WTC11 (cell line): Measurements from ENCODE around the gene SERINC4. TPM values are rescaled to one million over a fixed set of nuclear protein-coding genes. Genes with fewer than 3 reads are reported as not detected.

Experiments used
- ATF6 ChIP-seq: sonication (generic); formaldehyde crosslinking; IDR thresholded peaks from 2 replicates; pipeline ENCODE4 v1.8.1; 2023; ENCODE audit warnings: mild to moderate bottlenecking, missing genetic modification reagents
- CDX4 ChIP-seq: fragments of 250-450 bp; sonication (Bioruptor Pico); IDR thresholded peaks from 2 replicates; pipeline ENCODE4 v1.9.0; 2021; ENCODE audit warnings: moderate library complexity, mild to moderate bottlenecking, inconsistent platforms, borderline replicate concordance
- E2F5 ChIP-seq: sonication (generic); formaldehyde crosslinking; IDR thresholded peaks from 2 replicates; pipeline ENCODE4 v1.8.1; 2022; ENCODE audit warnings: mild to moderate bottlenecking, moderate library complexity, missing genetic modification reagents
- ERG ChIP-seq: fragments of 250-450 bp; sonication (Bioruptor Pico); IDR thresholded peaks from 2 replicates; pipeline ENCODE4 v1.8.0; 2021; ENCODE audit warnings: mild to moderate bottlenecking
- FOXJ3 ChIP-seq: sonication (generic); formaldehyde crosslinking; IDR thresholded peaks from 2 replicates; pipeline ENCODE4 v1.9.0; 2021; ENCODE audit warnings: missing genetic modification reagents, mild to moderate bottlenecking, borderline replicate concordance
- FOXK1 ChIP-seq: sonication (generic); formaldehyde crosslinking; IDR thresholded peaks from 2 replicates; pipeline ENCODE4 v1.8.0; 2022; ENCODE audit warnings: mild to moderate bottlenecking, moderate library complexity, missing genetic modification reagents
- FOXP1 ChIP-seq: sonication (generic); formaldehyde crosslinking; IDR thresholded peaks from 2 replicates; pipeline ENCODE4 v1.8.0; 2022; ENCODE audit warnings: missing genetic modification reagents, mild to moderate bottlenecking, moderate library complexity, borderline replicate concordance
- GABPB1 ChIP-seq: sonication (generic); formaldehyde crosslinking; IDR thresholded peaks from 2 replicates; pipeline ENCODE4 v1.8.1; 2023; ENCODE audit warnings: mild to moderate bottlenecking, missing genetic modification reagents
- HMGA2 ChIP-seq: fragments of 250-450 bp; sonication (Bioruptor Pico); IDR thresholded peaks from 2 replicates; pipeline ENCODE4 v1.4.0; 2021; ENCODE audit warnings: mild to moderate bottlenecking, moderate library complexity
- HMGXB4 ChIP-seq: sonication (generic); formaldehyde crosslinking; IDR thresholded peaks from 2 replicates; pipeline ENCODE4 v1.8.1; 2023; ENCODE audit warnings: mild to moderate bottlenecking, moderate library complexity, missing genetic modification reagents
- IRF2 ChIP-seq: sonication (generic); formaldehyde crosslinking; IDR thresholded peaks from 2 replicates; pipeline ENCODE4 v1.8.0; 2022; ENCODE audit warnings: low read depth, missing genetic modification reagents, borderline replicate concordance
- KAT7 ChIP-seq: sonication (generic); formaldehyde crosslinking; IDR thresholded peaks from 2 replicates; pipeline ENCODE4 v1.8.1; 2023; ENCODE audit warnings: missing genetic modification reagents, mild to moderate bottlenecking, borderline replicate concordance
- MXD4 ChIP-seq: fragments of 250-450 bp; sonication (Bioruptor Pico); IDR thresholded peaks from 2 replicates; pipeline ENCODE4 v1.8.0; 2021; ENCODE audit warnings: mild to moderate bottlenecking, moderate library complexity, borderline replicate concordance
- NFATC4 ChIP-seq: fragments of 250-450 bp; sonication (Bioruptor Pico); IDR thresholded peaks from 2 replicates; pipeline ENCODE4 v1.9.0; 2021; ENCODE audit warnings: mild to moderate bottlenecking
- NR2C2 ChIP-seq: sonication (generic); formaldehyde crosslinking; IDR thresholded peaks from 2 replicates; pipeline ENCODE4 v1.8.0; 2022; ENCODE audit warnings: mild to moderate bottlenecking, missing genetic modification reagents
- PREB ChIP-seq: sonication (generic); formaldehyde crosslinking; IDR thresholded peaks from 2 replicates; pipeline ENCODE4 v1.8.1; 2022; ENCODE audit warnings: mild to moderate bottlenecking, missing genetic modification reagents, moderate library complexity, borderline replicate concordance
- SP1 ChIP-seq: sonication (generic); formaldehyde crosslinking; conservative IDR thresholded peaks from 2 replicates; pipeline ENCODE4 v1.8.1; 2022; ENCODE audit warnings: missing genetic modification reagents
- ZBTB43 ChIP-seq: sonication (generic); formaldehyde crosslinking; IDR thresholded peaks from 2 replicates; pipeline ENCODE4 v1.8.1; 2023; ENCODE audit warnings: mild to moderate bottlenecking, missing genetic modification reagents
- ZNF121 ChIP-seq: sonication (generic); formaldehyde crosslinking; IDR thresholded peaks from 2 replicates; pipeline ENCODE4 v1.8.0; 2023; ENCODE audit warnings: missing genetic modification reagents
- ZNF263 ChIP-seq: sonication (generic); formaldehyde crosslinking; IDR thresholded peaks from 2 replicates; pipeline ENCODE4 v1.8.1; 2022; ENCODE audit warnings: low read depth, mild to moderate bottlenecking, moderate library complexity, missing genetic modification reagents
- ZNF281 ChIP-seq: sonication (generic); formaldehyde crosslinking; IDR thresholded peaks from 2 replicates; pipeline ENCODE4 v1.8.0; 2023; ENCODE audit warnings: mild to moderate bottlenecking, missing genetic modification reagents
- ZNF317 ChIP-seq: sonication (generic); formaldehyde crosslinking; IDR thresholded peaks from 2 replicates; pipeline ENCODE4 v1.8.1; 2023; ENCODE audit warnings: low read depth, mild to moderate bottlenecking, moderate library complexity, missing genetic modification reagents, borderline replicate concordance
- ZNF425 ChIP-seq: fragments of 250-450 bp; sonication (Bioruptor Pico); conservative IDR thresholded peaks from 2 replicates; pipeline ENCODE4 v1.9.0; 2021; ENCODE audit warnings: mild to moderate bottlenecking
- total RNA-seq: library from RNA; stranded (reverse); gene quantifications from 3 replicates; pipeline ENCODE4 v1.2.3, GENCODE V29; 2021

Gene SERINC4
- total RNA-seq, 1 experiment from 2014 or later = not detected

GRCh38 chr15:43800286-43801141, 494 bp upstream of the SERINC4 start, which contains the start of gene HYPK (continued):
- no peak for TF ChIP-seq NR2C2 (CRISPR knock-in tag)
- TF ChIP-seq IRF2 (CRISPR knock-in tag) = no peak
- TF ChIP-seq FOXK1 (CRISPR knock-in tag) = peak; percentile 85
- TF ChIP-seq SP1 = peak; percentile 72
- TF ChIP-seq ZNF425 (CRISPR knock-in tag) = no peak
- TF ChIP-seq FOXP1 (CRISPR knock-in tag) = 0 out of 2 replicates have a peak, but pooled peaks have one; percentile 17
- TF ChIP-seq GABPB1 (CRISPR knock-in tag) = peak; percentile 49; the same call in 1 of the 2 replicates
- TF ChIP-seq HMGA2 = no peak
- TF ChIP-seq ERG (CRISPR knock-in tag) = peak; percentile 52; the same call in 1 of the 2 replicates
- TF ChIP-seq ATF6 (CRISPR knock-in tag) = no peak
- TF ChIP-seq CDX4 (CRISPR knock-in tag) = no peak
- TF ChIP-seq PREB (CRISPR knock-in tag) = no peak
- no peak for TF ChIP-seq ZBTB43 (CRISPR knock-in tag)
- TF ChIP-seq HMGXB4 (CRISPR knock-in tag) = no peak
- no peak for TF ChIP-seq ZNF317
- TF ChIP-seq ZNF263 (CRISPR knock-in tag) = no peak
- no peak for TF ChIP-seq ZNF121 (CRISPR knock-in tag)
- no peak for TF ChIP-seq KAT7 (CRISPR knock-in tag)
- 0 out of 2 replicates have a peak, but pooled peaks have one; percentile 48 for TF ChIP-seq E2F5 (CRISPR knock-in tag)
- no peak for TF ChIP-seq FOXJ3
- no peak; the same call in 1 of the 2 replicates for TF ChIP-seq ZNF281 (CRISPR knock-in tag)
- no peak for TF ChIP-seq NFATC4
- TF ChIP-seq MXD4 (CRISPR knock-in tag) = no peak
